CD4-positive, CD25-positive, alpha-beta regulatory T cell (primary cell): ENCODE measurements around the gene RDM1. TPM values are rescaled to one million over a fixed set of nuclear protein-coding genes. Genes with fewer than 3 reads are reported as not detected.

Experiments
- ATAC-seq, 2 donors: fragments of 150-1000 bp; cut with Tn5 transposase; one replicate each; pipeline ENCODE4 v1.10.0; 2021; ENCODE audit warnings: low read depth in 2 of 2, moderate number of reproducible peaks in 2 of 2, moderate library complexity in 1 of 2
- DNase-seq, 3 donors: peaks; one replicate each; pipeline versions ENCODE4 v3.0.0 to v3.0.0-alpha.2; 2012 to 2022; ENCODE audit warnings: mixed read lengths in 1 of 3
- H3K27ac ChIP-seq: one replicate; pipeline ENCODE4 v1.7.0; 2013; ENCODE audit warnings: mild to moderate bottlenecking, low read length; ENCODE audit not compliant: insufficient read depth, poor library complexity, severe bottlenecking
- H3K27me3 ChIP-seq: one replicate; pipeline ENCODE4 v1.7.0; 2013; ENCODE audit warnings: low read length; ENCODE audit not compliant: control insufficient read depth, insufficient read depth
- H3K36me3 ChIP-seq: one replicate; pipeline ENCODE4 v1.7.0; 2013; ENCODE audit warnings: mild to moderate bottlenecking, low read length, moderate library complexity; ENCODE audit not compliant: control insufficient read depth, insufficient read depth
- H3K4me1 ChIP-seq: 2 replicates; pipeline ENCODE4 v1.7.0; 2013; ENCODE audit warnings: mild to moderate bottlenecking, low read length; ENCODE audit not compliant: insufficient read depth, control insufficient read depth, poor library complexity, severe bottlenecking
- H3K4me3 ChIP-seq: one replicate; pipeline ENCODE4 v1.7.0; 2013; ENCODE audit warnings: low read depth, mild to moderate bottlenecking, low read length, moderate library complexity
- H3K9me3 ChIP-seq, 2 experiments: 1 replicate in 1 of 2; 2 replicates in 1 of 2; pipeline ENCODE4 v1.7.0; 2013; ENCODE audit warnings: low read length in 2 of 2, mild to moderate bottlenecking in 1 of 2, moderate library complexity in 1 of 2; ENCODE audit not compliant: control insufficient read depth in 2 of 2
- H3K27ac Mint-ChIP-seq, 3 donors: one replicate each; pipeline ENCODE4 v1.8.0; 2020 to 2022; ENCODE audit warnings: mild to moderate bottlenecking in 3 of 3, mixed read lengths in 3 of 3, moderate library complexity in 2 of 3
- H3K27me3 Mint-ChIP-seq: one replicate; pipeline ENCODE4 v1.8.0; 2022; ENCODE audit warnings: mild to moderate bottlenecking, mixed read lengths
- H3K36me3 Mint-ChIP-seq: one replicate; pipeline ENCODE4 v1.8.0; 2020; ENCODE audit warnings: mixed read lengths
- H3K4me1 Mint-ChIP-seq, 4 donors: one replicate each; pipeline ENCODE4 v1.8.0; 2020 to 2022; ENCODE audit warnings: mixed read lengths in 4 of 4, mild to moderate bottlenecking in 1 of 4
- H3K4me3 Mint-ChIP-seq, 4 donors: one replicate each; pipeline ENCODE4 v1.8.0; 2020 to 2022; ENCODE audit warnings: mild to moderate bottlenecking in 4 of 4, mixed read lengths in 4 of 4, moderate library complexity in 3 of 4
- H3K9me3 Mint-ChIP-seq, 7 donors: one replicate each; pipeline ENCODE4 v1.8.0; 2020 to 2022; ENCODE audit warnings: mixed read lengths in 7 of 7, mild to moderate bottlenecking in 3 of 7, moderate library complexity in 2 of 7
- polyA plus RNA-seq, 4 donors: library from polyadenylated mRNA; unstranded; fragments of 300-500 nt; fragmentation: Illumina TruSeq; gene quantifications; one replicate each; pipeline ENCODE4 v1.2.3, GENCODE V29; 2021
- total RNA-seq: library from RNA; stranded (reverse); gene quantifications from one replicate; pipeline ENCODE4 v1.2.3, GENCODE V29; 2022

RDM1 gene
- total and polyA plus RNA-seq, 5 donors from 2014 or later: 0.38 to 0.81 TPM; not detected in 3

DNA sequence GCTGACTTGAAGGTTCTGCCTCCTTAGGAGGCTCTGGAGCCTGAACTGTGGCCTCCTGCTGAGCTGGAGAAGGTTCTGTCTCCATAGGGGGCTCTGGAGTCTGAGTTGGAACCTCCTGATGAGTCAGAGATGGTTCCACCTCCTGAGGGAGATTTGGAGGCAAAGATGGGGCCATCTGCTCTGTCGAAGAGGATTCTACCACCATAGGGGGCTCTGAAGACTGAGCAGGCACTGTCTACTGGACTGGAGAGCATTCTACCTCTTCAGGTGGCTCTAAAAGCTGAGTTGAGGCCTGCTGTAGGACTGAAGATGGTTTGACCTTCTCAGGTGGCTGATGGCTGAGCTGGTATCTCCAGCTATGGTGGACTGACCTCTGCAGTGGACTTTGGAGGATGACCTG is 16.2 kb downstream of the RDM1 start:
- Mint-ChIP-seq H3K27ac (no peak overlapping the region), H3K27me3 (no peaks in the 10 kb centered on the region)
- H3K4me1 ChIP-seq: no peaks in the 10 kb centered on the region

GRCh38 chr17:35913609-35914008 is 17.0 kb downstream of the RDM1 start:
- ATAC-seq (no peak), DNase-seq (no peak)
- H3K36me3 ChIP-seq: no peaks in the 10 kb centered on the region
- H3K36me3 Mint-ChIP-seq: no peaks in the 10 kb centered on the region
- no peaks in the 10 kb centered on the region for H3K9me3 ChIP-seq
- H3K4me1 Mint-ChIP-seq: no peaks in the 10 kb centered on the region
- H3K27ac ChIP-seq: no peak overlapping the region
- no peak overlapping the region for H3K4me3 Mint-ChIP-seq
- no peak overlapping the region for H3K4me3 ChIP-seq
- no peak overlapping the region for H3K27ac Mint-ChIP-seq
- no peaks in the 10 kb centered on the region for H3K27me3 ChIP-seq
- H3K9me3 Mint-ChIP-seq: no peaks in the 10 kb centered on the region
- H3K27me3 Mint-ChIP-seq: no peaks in the 10 kb centered on the region
- H3K4me1 ChIP-seq: no peaks in the 10 kb centered on the region

More for the DNA sequence above, 16.2 kb downstream of the RDM1 start:
- H3K4me3 Mint-ChIP-seq: no peak overlapping the region
- Histone ChIP-seq H3K27me3 (no peaks in the 10 kb centered on the region), H3K27ac (no peak overlapping the region), H3K4me3 (no peak overlapping the region), H3K9me3 (no peaks in the 10 kb centered on the region), H3K36me3 (no peaks in the 10 kb centered on the region)
- no peaks in the 10 kb centered on the region for H3K4me1 Mint-ChIP-seq
- no peaks in the 10 kb centered on the region for H3K9me3 Mint-ChIP-seq
- no peak for DNase-seq
- H3K36me3 Mint-ChIP-seq: no peaks in the 10 kb centered on the region
- no peak for ATAC-seq

DNA sequence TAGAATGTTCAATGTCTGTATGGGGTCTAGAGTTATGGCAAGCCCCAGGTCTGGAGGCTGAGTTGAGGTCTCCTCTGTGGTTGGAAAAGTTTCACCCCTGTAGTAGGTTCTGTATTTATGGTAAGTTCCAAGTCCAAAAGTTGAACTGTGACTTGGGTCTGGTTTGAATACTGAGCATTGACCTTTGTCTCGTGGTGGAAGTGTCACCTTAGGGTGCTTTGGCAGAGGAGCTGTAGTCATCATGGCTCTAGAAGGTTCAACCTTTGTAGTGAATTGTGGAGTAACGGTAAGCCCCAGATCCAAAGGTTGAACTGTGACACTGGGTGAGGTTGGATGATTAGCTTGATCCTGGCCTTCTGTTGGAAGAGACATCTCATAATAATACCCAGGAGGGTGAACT is 17.6 kb downstream of the RDM1 start:
- H3K4me3 ChIP-seq: no peak overlapping the region
- H3K9me3 Mint-ChIP-seq: no peaks in the 10 kb centered on the region
- H3K27me3 Mint-ChIP-seq: no peaks in the 10 kb centered on the region
- DNase-seq (no peak), ATAC-seq (no peak)
- no peak overlapping the region for H3K4me3 Mint-ChIP-seq
- no peaks in the 10 kb centered on the region for H3K36me3 ChIP-seq
- no peak overlapping the region for H3K27ac Mint-ChIP-seq
- no peaks in the 10 kb centered on the region for H3K4me1 ChIP-seq
- H3K27ac ChIP-seq: no peak overlapping the region
- H3K27me3 ChIP-seq: no peaks in the 10 kb centered on the region
- H3K36me3 Mint-ChIP-seq: no peaks in the 10 kb centered on the region
- H3K9me3 ChIP-seq: no peaks in the 10 kb centered on the region
- H3K4me1 Mint-ChIP-seq: no peaks in the 10 kb centered on the region

- H3K27me3 Mint-ChIP-seq: no peaks in the 10 kb centered on the region
- H3K4me1 ChIP-seq: no peaks in the 10 kb centered on the region
- no peak overlapping the region for H3K4me3 Mint-ChIP-seq
- H3K9me3 Mint-ChIP-seq: no peaks in the 10 kb centered on the region
- no peaks in the 10 kb centered on the region for H3K36me3 Mint-ChIP-seq
- H3K36me3 ChIP-seq: no peaks in the 10 kb centered on the region
- no peak overlapping the region for H3K4me3 ChIP-seq
- no peaks in the 10 kb centered on the region for H3K27me3 ChIP-seq
- H3K9me3 ChIP-seq: no peaks in the 10 kb centered on the region
- no peak overlapping the region for H3K27ac ChIP-seq
- ATAC-seq (no peak), DNase-seq (no peak)
- H3K27ac Mint-ChIP-seq: no peak overlapping the region
- no peaks in the 10 kb centered on the region for H3K4me1 Mint-ChIP-seq
Measured at GRCh38 chr17:35912339-35912912, 18.1 kb downstream of the RDM1 start.

DNA sequence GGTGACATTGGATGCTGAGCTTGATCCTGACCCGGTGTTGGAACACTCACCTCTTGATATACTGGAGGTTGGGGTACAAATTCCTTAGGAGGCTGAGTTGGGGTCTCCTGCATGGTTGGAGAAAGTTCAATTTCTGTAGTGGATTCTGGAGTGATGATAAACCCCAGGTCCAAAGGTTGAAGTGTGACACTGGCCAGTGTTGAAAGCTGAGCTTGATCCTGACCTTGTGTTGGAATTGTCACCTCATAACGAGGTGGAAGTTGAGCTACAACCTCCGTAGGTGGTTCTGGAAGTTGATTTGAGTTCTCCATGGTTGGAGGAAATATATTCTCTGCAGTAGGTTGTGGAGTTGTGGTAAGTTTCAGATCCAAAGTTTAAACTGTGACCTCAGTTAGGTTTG is 21.2 kb downstream of the RDM1 start:
- no peaks in the 10 kb centered on the region for H3K4me1 Mint-ChIP-seq
- H3K36me3 Mint-ChIP-seq: no peaks in the 10 kb centered on the region

GRCh38 chr17:35907691-35908090 is 22.9 kb downstream of the RDM1 start:
- H3K36me3 ChIP-seq: no peaks in the 10 kb centered on the region
- H3K4me3 ChIP-seq: no peak overlapping the region
- H3K9me3 ChIP-seq: no peaks in the 10 kb centered on the region
- H3K9me3 Mint-ChIP-seq: no peaks in the 10 kb centered on the region
- no peak overlapping the region for H3K27ac ChIP-seq
- no peak overlapping the region for H3K4me3 Mint-ChIP-seq
- H3K27me3 Mint-ChIP-seq: no peaks in the 10 kb centered on the region
- H3K27ac Mint-ChIP-seq: no peak overlapping the region
- DNase-seq: no peak
- H3K4me1 ChIP-seq: no peaks in the 10 kb centered on the region
- no peak for ATAC-seq
- H3K27me3 ChIP-seq: no peaks in the 10 kb centered on the region
- H3K36me3 Mint-ChIP-seq: no peaks in the 10 kb centered on the region
- H3K4me1 Mint-ChIP-seq: no peaks in the 10 kb centered on the region

More for the DNA sequence above, 21.2 kb downstream of the RDM1 start:
- ATAC-seq (no peak), DNase-seq (no peak)
- no peaks in the 10 kb centered on the region for H3K9me3 ChIP-seq
- H3K27ac ChIP-seq: no peak overlapping the region
- H3K4me3 Mint-ChIP-seq: no peak overlapping the region
- H3K4me3 ChIP-seq: no peak overlapping the region
- H3K27me3 Mint-ChIP-seq: no peaks in the 10 kb centered on the region
- no peaks in the 10 kb centered on the region for H3K9me3 Mint-ChIP-seq
- H3K36me3 ChIP-seq: no peaks in the 10 kb centered on the region
- H3K27me3 ChIP-seq: no peaks in the 10 kb centered on the region
- no peak overlapping the region for H3K27ac Mint-ChIP-seq
- no peaks in the 10 kb centered on the region for H3K4me1 ChIP-seq

DNA sequence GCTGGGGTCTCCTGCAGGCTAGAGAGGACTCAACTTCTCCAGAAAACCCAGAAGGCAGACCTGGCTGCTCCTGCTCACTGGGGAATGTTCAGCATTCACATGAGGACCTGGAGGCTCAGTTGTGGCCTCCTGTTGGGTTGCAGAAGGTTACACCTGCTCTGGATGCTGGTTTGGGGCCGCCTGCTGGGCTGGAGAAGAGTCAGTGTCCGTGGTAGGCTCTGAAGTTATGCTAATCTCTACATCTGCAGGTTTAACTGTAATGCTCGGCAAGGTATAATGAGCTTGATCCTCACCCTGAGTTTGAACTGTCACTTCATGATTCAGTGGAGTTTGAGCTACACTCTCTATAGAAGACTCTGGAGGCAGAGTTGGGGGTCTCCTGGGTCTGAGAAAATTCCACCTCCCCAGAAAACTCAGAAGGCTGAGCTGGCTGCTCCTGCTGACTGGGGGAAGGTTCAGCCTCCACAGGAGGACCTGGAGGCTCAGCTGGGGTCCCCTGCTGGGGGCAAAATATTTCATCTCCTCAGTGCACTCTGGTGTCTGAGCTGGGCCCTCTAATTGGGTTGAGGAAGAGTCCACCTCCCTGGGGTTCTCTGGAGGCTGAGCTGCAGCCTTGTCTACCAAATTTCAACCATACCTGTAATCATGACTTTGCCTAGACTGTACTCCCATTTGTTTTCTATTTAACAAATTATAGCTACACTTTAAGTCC is 23.5 kb downstream of the RDM1 start:
- H3K9me3 Mint-ChIP-seq: no peaks in the 10 kb centered on the region
- no peaks in the 10 kb centered on the region for H3K27me3 Mint-ChIP-seq
- DNase-seq: no peak
- no peaks in the 10 kb centered on the region for H3K36me3 Mint-ChIP-seq
- no peaks in the 10 kb centered on the region for H3K9me3 ChIP-seq
- ATAC-seq: no peak
- H3K4me3 ChIP-seq: no peak overlapping the region
- H3K4me1 ChIP-seq: no peaks in the 10 kb centered on the region
- H3K27ac Mint-ChIP-seq: no peak overlapping the region
- no peak overlapping the region for H3K4me3 Mint-ChIP-seq
- no peak overlapping the region for H3K27ac ChIP-seq
- no peaks in the 10 kb centered on the region for H3K4me1 Mint-ChIP-seq
- H3K27me3 ChIP-seq: no peaks in the 10 kb centered on the region
- H3K36me3 ChIP-seq: no peaks in the 10 kb centered on the region
